ENCODE measurements around the gene RPP14.

The RPP14 gene

GRCh38 chr3:58356054-58356453 lies 50.0 kb downstream of the RPP14 start:
- H3K27me3 ChIP-seq (ENCODE audit: insufficient read depth, poor library complexity, severe bottlenecking) = no peaks in the 10 kb centered on the region
- TF ChIP-seq SPI1 (IDR thresholded peaks at IDR 0.05; ENCODE audit: borderline replicate concordance, low read depth) (peak; percentile 95), POLR2AphosphoS5 (IDR thresholded peaks at IDR 0.05; ENCODE audit: low read depth) (peak; percentile 87), GABPA (IDR thresholded peaks at IDR 0.05; ENCODE audit: low read depth) (no peak)
- TF ChIP-seq, protein P1, sequence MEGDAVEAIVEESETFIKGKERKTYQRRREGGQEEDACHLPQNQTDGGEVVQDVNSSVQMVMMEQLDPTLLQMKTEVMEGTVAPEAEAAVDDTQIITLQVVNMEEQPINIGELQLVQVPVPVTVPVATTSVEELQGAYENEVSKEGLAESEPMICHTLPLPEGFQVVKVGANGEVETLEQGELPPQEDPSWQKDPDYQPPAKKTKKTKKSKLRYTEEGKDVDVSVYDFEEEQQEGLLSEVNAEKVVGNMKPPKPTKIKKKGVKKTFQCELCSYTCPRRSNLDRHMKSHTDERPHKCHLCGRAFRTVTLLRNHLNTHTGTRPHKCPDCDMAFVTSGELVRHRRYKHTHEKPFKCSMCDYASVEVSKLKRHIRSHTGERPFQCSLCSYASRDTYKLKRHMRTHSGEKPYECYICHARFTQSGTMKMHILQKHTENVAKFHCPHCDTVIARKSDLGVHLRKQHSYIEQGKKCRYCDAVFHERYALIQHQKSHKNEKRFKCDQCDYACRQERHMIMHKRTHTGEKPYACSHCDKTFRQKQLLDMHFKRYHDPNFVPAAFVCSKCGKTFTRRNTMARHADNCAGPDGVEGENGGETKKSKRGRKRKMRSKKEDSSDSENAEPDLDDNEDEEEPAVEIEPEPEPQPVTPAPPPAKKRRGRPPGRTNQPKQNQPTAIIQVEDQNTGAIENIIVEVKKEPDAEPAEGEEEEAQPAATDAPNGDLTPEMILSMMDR (IDR thresholded peaks at IDR 0.05; ENCODE audit: insufficient read depth, low read length) = no peak
- TF ChIP-seq, protein P2, sequence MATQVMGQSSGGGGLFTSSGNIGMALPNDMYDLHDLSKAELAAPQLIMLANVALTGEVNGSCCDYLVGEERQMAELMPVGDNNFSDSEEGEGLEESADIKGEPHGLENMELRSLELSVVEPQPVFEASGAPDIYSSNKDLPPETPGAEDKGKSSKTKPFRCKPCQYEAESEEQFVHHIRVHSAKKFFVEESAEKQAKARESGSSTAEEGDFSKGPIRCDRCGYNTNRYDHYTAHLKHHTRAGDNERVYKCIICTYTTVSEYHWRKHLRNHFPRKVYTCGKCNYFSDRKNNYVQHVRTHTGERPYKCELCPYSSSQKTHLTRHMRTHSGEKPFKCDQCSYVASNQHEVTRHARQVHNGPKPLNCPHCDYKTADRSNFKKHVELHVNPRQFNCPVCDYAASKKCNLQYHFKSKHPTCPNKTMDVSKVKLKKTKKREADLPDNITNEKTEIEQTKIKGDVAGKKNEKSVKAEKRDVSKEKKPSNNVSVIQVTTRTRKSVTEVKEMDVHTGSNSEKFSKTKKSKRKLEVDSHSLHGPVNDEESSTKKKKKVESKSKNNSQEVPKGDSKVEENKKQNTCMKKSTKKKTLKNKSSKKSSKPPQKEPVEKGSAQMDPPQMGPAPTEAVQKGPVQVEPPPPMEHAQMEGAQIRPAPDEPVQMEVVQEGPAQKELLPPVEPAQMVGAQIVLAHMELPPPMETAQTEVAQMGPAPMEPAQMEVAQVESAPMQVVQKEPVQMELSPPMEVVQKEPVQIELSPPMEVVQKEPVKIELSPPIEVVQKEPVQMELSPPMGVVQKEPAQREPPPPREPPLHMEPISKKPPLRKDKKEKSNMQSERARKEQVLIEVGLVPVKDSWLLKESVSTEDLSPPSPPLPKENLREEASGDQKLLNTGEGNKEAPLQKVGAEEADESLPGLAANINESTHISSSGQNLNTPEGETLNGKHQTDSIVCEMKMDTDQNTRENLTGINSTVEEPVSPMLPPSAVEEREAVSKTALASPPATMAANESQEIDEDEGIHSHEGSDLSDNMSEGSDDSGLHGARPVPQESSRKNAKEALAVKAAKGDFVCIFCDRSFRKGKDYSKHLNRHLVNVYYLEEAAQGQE (IDR thresholded peaks at IDR 0.05; ENCODE audit: insufficient replicate concordance, low read depth) = peak; percentile 80
- no peak overlapping the region for H3K4me3 ChIP-seq (replicated peaks; ENCODE audit: insufficient read depth, low read length)
- peak; percentile 79 to 96 for DNase-seq (ENCODE audit: low read depth in 1 of 2, low spot score in 1 of 2)
- peak overlapping the region; percentile 98 for H3K27ac ChIP-seq (replicated peaks)

GRCh38 chr3:58357402-58357801 lies 51.4 kb downstream of the RPP14 start:
- Histone ChIP-seq H3K4me3 (replicated peaks; ENCODE audit: insufficient read depth, low read length) (no peak overlapping the region), H3K27ac (replicated peaks) (peak overlapping the region; percentile 98), H3K27me3 (ENCODE audit: insufficient read depth, poor library complexity, severe bottlenecking) (no peaks in the 10 kb centered on the region)
- TF ChIP-seq POLR2AphosphoS5 (IDR thresholded peaks at IDR 0.05; ENCODE audit: low read depth) (no peak), GABPA (IDR thresholded peaks at IDR 0.05; ENCODE audit: low read depth) (no peak), SPI1 (IDR thresholded peaks at IDR 0.05; ENCODE audit: borderline replicate concordance, low read depth) (no peak)
- TF ChIP-seq, protein P2 (IDR thresholded peaks at IDR 0.05; ENCODE audit: insufficient replicate concordance, low read depth) = no peak
- no peak for DNase-seq (ENCODE audit: low read depth in 1 of 2, low spot score in 1 of 2)

DNA sequence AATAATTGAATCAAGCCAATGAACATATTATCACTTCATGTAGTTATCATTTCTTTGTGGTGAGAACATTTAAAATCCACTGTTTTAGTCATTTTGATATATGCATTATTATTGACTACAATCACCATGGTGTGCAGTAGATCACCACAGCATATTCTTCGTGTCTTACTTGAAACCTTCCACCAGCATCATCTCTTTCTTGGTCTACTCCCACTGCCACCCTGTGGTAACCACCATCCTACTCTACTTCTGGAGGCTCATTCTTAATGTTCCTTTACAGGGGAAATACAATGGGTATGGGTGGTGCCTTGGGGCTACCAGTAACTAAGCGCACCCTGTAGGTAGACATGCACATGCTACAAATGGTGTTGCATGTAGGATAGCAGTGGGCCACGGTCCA lies 52.0 kb downstream of the RPP14 start:
- no peak for DNase-seq (ENCODE audit: low read depth in 1 of 2, low spot score in 1 of 2)
- TF ChIP-seq POLR2AphosphoS5 (IDR thresholded peaks at IDR 0.05; ENCODE audit: low read depth) = no peak
- TF ChIP-seq SPI1 (IDR thresholded peaks at IDR 0.05; ENCODE audit: borderline replicate concordance, low read depth) = no peak
- TF ChIP-seq, protein P2 (IDR thresholded peaks at IDR 0.05; ENCODE audit: insufficient replicate concordance, low read depth) = no peak
- TF ChIP-seq, protein P1 (IDR thresholded peaks at IDR 0.05; ENCODE audit: insufficient read depth, low read length) = no peak
- TF ChIP-seq GABPA (IDR thresholded peaks at IDR 0.05; ENCODE audit: low read depth) = no peak
- Histone ChIP-seq H3K27ac (replicated peaks) (0 out of 2 replicates have a peak overlapping the region, but pooled peaks have one; percentile 98), H3K4me3 (replicated peaks; ENCODE audit: insufficient read depth, low read length) (no peak overlapping the region), H3K27me3 (ENCODE audit: insufficient read depth, poor library complexity, severe bottlenecking) (no peaks in the 10 kb centered on the region)

Measured in HL-60 (cell line).